BJ (cell line): ENCODE data around the gene AMOTL2. TPM values are rescaled to one million over a fixed set of nuclear protein-coding genes. Genes with fewer than 3 reads are reported as not detected.

ENCODE experiments used
- CTCF ChIA-PET: fragments of 350-600 bp; formaldehyde crosslinking; extraction: SDS; loops from one replicate; lab custom pipeline; 2021; ENCODE audit warnings: antibody characterized with exemption, inconsistent platforms; lab: Yijun Ruan, JAX
- POLR2A ChIA-PET: fragments of 300-600 bp; sonication (Branson Sonifier 250); formaldehyde crosslinking; extraction: SDS; loops from one replicate; lab custom pipeline; 2021; ENCODE audit warnings: antibody characterized with exemption; lab: Charles Lee
- DNase-seq: peaks from one replicate; pipeline ENCODE4 v3.0.0-alpha.2; 2011; ENCODE audit warnings: low read depth
- H3K27me3 ChIP-seq: 2 replicates; pipeline ENCODE4 v1.6.0; 2011; ENCODE audit warnings: low read length; ENCODE audit not compliant: control insufficient read depth, insufficient read depth
- H3K36me3 ChIP-seq: 2 replicates; pipeline ENCODE4 v1.5.1; 2011; ENCODE audit warnings: low read length; ENCODE audit not compliant: control insufficient read depth, insufficient read depth
- H3K4me3 ChIP-seq: 2 replicates; pipeline ENCODE4 v1.5.1; 2011; ENCODE audit warnings: low read depth, mild to moderate bottlenecking, control low read depth, low read length
- CTCF ChIP-seq: IDR thresholded peaks from 2 replicates; pipeline ENCODE4 v1.5.1; 2011; ENCODE audit warnings: low read depth, mild to moderate bottlenecking, control low read depth, inconsistent platforms, low read length, moderate library complexity; ENCODE audit not compliant: insufficient read depth
- polyA plus RNA-seq: library from polyadenylated mRNA; depleted of rRNA; stranded (reverse); fragments of >200 nt; gene quantifications from 2 replicates; pipeline ENCODE4 v1.2.3, GENCODE V29; 2011

AMOTL2 gene
- polyA plus RNA-seq, 1 experiment, result 199 TPM

DNA sequence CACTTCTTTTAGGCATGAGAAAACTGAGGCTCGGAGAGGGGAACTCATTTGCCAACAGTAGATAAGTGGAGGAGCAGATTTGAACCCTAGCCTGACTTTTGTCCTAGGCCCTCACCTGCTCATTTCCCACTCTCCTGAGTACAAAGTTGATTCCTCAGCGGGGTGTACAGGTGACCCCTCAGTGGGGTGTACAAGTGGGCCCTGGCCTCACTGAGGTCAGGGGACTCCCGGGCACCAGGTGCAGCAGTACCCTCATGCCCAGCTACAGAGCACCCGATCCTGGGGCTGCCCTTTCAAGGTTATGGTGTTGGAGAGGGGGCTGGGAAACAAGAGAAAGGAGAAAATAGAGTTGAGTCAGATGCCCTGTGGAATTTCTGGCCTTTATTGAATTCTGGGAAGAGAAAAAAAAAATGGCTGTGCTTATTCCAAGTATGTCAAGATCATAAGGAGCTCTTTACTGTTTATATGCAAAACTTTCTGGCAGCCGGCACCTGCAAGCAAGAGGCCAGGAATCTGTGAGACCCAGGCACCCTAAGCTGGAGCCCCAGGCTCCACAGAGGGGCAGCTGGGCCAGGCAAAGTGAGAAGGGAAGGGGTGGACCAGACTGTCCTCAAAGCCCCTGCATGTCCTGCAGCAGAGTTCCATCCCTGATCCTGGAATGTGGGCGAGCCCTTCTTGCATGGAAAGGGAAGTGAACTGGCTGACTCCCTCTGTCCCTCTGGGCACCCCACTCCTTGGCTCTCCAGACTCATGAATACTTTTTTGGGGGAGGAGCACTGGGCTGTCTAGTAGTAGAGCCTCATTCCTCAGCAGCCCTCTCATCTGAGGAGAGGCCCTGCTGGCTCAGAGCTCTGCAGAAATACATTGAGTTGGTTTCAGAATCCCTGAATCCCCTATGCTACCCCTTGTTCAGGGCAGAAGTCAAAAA is 43.1 kb downstream of the AMOTL2 start:
- no peaks in the 10 kb centered on the region for H3K27me3 ChIP-seq
- H3K4me3 ChIP-seq, result peak overlapping the region; percentile 20
- ChIA-PET POLR2A (interaction anchor here (0.6 to 1.4 kb wide), 10 partner anchors 9 to 155 kb away, joined by 3 to 8 read pairs (median 4); partner anchors contain the start of genes ANAPC13 and CEP63), CTCF (interaction anchor here (0.8 to 2.2 kb wide), 14 partner anchors 9 to 149 kb away, joined by 3 to 12 read pairs (median 3); no protein-coding TSS in a partner anchor)
- peak; percentile 84 for DNase-seq
- no peaks in the 10 kb centered on the region for H3K36me3 ChIP-seq
- TF ChIP-seq CTCF, result no peak

- H3K36me3 ChIP-seq, result no peaks in the 10 kb centered on the region
- TF ChIP-seq CTCF, result no peak
- H3K4me3 ChIP-seq, result no peak overlapping the region
- POLR2A ChIA-PET, result interaction anchor here (1.1 to 1.4 kb wide), 2 partner anchors 29 to 36 kb away, joined by 4 to 7 read pairs; no protein-coding TSS in a partner anchor
- no peak for DNase-seq
- CTCF ChIA-PET, result interaction anchor here (0.7 kb wide), 1 partner anchor 35 kb away, joined by 3 read pairs; no protein-coding TSS in a partner anchor
- H3K27me3 ChIP-seq, result no peaks in the 10 kb centered on the region
Observed at GRCh38 chr3:134328846-134329245, 45.4 kb downstream of the AMOTL2 start.

GRCh38 chr3:134328147-134328591 is 46.1 kb downstream of the AMOTL2 start:
- Histone ChIP-seq H3K4me3 (no peak overlapping the region), H3K27me3 (no peaks in the 10 kb centered on the region), H3K36me3 (no peaks in the 10 kb centered on the region)
- no peak for TF ChIP-seq CTCF
- CTCF ChIA-PET, result interaction anchor here (0.6 to 1.5 kb wide), 5 partner anchors 29 to 145 kb away, joined by 3 to 5 read pairs (median 3); no protein-coding TSS in a partner anchor
- POLR2A ChIA-PET, result interaction anchor here (1.0 to 1.4 kb wide), 3 partner anchors 30 to 39 kb away, joined by 3 to 7 read pairs (median 4); no protein-coding TSS in a partner anchor
- peak; percentile 89 for DNase-seq

DNA sequence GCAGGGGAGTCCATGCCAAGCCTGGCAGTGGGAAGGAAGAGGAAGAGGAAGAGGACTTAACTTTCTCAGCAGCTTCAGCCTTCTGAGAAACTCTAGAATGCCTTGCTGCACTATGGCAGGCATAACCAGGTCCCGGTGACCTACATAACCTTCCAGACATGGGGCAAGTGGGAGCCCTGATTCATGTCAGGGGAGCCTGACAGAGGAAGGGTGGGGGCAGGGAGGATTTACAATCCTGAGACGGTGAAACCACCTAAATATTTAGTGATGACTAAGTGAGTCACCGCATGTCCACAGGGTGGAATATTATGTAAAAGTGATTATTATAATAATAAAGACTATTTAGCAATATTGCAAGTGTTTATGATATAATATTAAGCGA is 46.7 kb downstream of the AMOTL2 start:
- no peak for TF ChIP-seq CTCF
- H3K27me3 ChIP-seq, result no peaks in the 10 kb centered on the region
- no peak overlapping the region for H3K4me3 ChIP-seq
- H3K36me3 ChIP-seq, result no peaks in the 10 kb centered on the region
- DNase-seq, result peak; percentile 62
- CTCF ChIA-PET, result interaction anchor here (0.6 to 1.5 kb wide), 4 partner anchors 24 to 132 kb away, joined by 3 to 5 read pairs (median 3); no protein-coding TSS in a partner anchor
- POLR2A ChIA-PET, result interaction anchor here (1.0 to 1.4 kb wide), 4 partner anchors 31 to 156 kb away, joined by 3 to 7 read pairs (median 4); no protein-coding TSS in a partner anchor
